GM12878 (cell line): Measurements from ENCODE around the gene ASXL2. TPM values are rescaled to one million over a fixed set of nuclear protein-coding genes. Genes with fewer than 3 reads are reported as not detected.

Source experiments
- ATAC-seq: fragments of 200-7000 bp; cut with Tn5 transposase; 3 replicates; pipeline ENCODE4 v1.9.1; 2020; ENCODE audit warnings: mild to moderate bottlenecking, moderate library complexity
- BruUV-seq: library from RNA; stranded (reverse); fragments of 400-500 nt; replicated peaks from 2 replicates; lab custom pipeline; 2021; lab: Mats Ljungman, UMichigan
- CTCF ChIA-PET: fragments of 300-600 bp; sonication (Branson Sonifier 250); formaldehyde crosslinking; extraction: SDS; loops from one replicate; lab custom pipeline; 2021; ENCODE audit warnings: inconsistent platforms; lab: Yijun Ruan, JAX
- POLR2A ChIA-PET: fragments of 350-600 bp; formaldehyde crosslinking; extraction: SDS; loops from one replicate; lab custom pipeline; 2021; ENCODE audit warnings: inconsistent platforms; lab: Charles Lee
- RAD21 ChIA-PET: fragments of 300-600 bp; sonication (Branson Sonifier 250); formaldehyde crosslinking; loops from one replicate; lab custom pipeline; 2023; ENCODE audit warnings: antibody characterized with exemption; ENCODE audit not compliant: unreplicated experiment; lab: Charles Lee
- SMC1A ChIA-PET: fragments of 300-600 bp; sonication (Branson Sonifier 250); formaldehyde crosslinking; loops from one replicate; lab custom pipeline; 2023; ENCODE audit not compliant: unreplicated experiment, uncharacterized antibody; lab: Charles Lee
- DNase-seq: peaks from one replicate; pipeline ENCODE4 v3.0.0-alpha.2; 2011; ENCODE audit warnings: low read depth, low spot score
- FAIRE-seq: peaks from 3 replicates; lab custom pipeline; 2011; peaks lifted over from hg19 to GRCh38; lab: Jason Lieb, UNC
- H2AFZ ChIP-seq: 2 replicates; pipeline ENCODE4 v1.6.0; 2011; ENCODE audit warnings: low read depth, low read length, control low read depth; ENCODE audit not compliant: control insufficient read depth
- H3K27ac ChIP-seq: 2 replicates; pipeline ENCODE4 v1.5.1; 2011; ENCODE audit warnings: control low read depth; ENCODE audit not compliant: control insufficient read depth, insufficient read depth
- H3K27me3 ChIP-seq, 2 experiments: replicated peaks in 1 of 2; 2 replicates each; pipeline versions ENCODE4 v1.6.0 to v1.6.1; 2011; ENCODE audit warnings: low read length in 1 of 2; ENCODE audit not compliant: control insufficient read depth in 2 of 2, insufficient read depth in 2 of 2
- H3K36me3 ChIP-seq, 2 experiments: 2 replicates each; pipeline ENCODE4 v1.5.1; 2011; ENCODE audit warnings: low read length in 1 of 2; ENCODE audit not compliant: control insufficient read depth in 2 of 2, insufficient read depth in 2 of 2
- H3K4me1 ChIP-seq: 2 replicates; pipeline ENCODE4 v1.6.1; 2011; ENCODE audit warnings: mild to moderate bottlenecking, low read length, moderate library complexity, mixed read lengths; ENCODE audit not compliant: control insufficient read depth, insufficient read depth
- H3K4me2 ChIP-seq: 2 replicates; pipeline ENCODE4 v1.6.0; 2011; ENCODE audit warnings: control low read depth; ENCODE audit not compliant: control insufficient read depth, insufficient read depth
- H3K4me3 ChIP-seq: fragments of 200-600 bp; sonication (generic); 2 replicates; pipeline ENCODE4 v1.5.1; 2016
- H3K79me2 ChIP-seq: 2 replicates; pipeline ENCODE4 v1.6.0; 2011; ENCODE audit warnings: low read length; ENCODE audit not compliant: control insufficient read depth, insufficient read depth
- H3K9ac ChIP-seq: 2 replicates; pipeline ENCODE4 v1.8.0; 2011; ENCODE audit warnings: low read length, control low read depth, mixed read lengths; ENCODE audit not compliant: control insufficient read depth, insufficient read depth
- H3K9me3 ChIP-seq: replicated peaks from 3 replicates; pipeline ENCODE4 v1.5.1; 2011; ENCODE audit warnings: mild to moderate bottlenecking, low read length; ENCODE audit not compliant: control insufficient read depth, insufficient read depth
- H4K20me1 ChIP-seq: 2 replicates; pipeline ENCODE4 v1.6.0; 2011; ENCODE audit not compliant: control insufficient read depth, insufficient read depth
- CBX5 ChIP-seq: sonication (generic); IDR thresholded peaks from 2 replicates; pipeline ENCODE4 v1.6.1; 2016; ENCODE audit warnings: low read depth, moderate library complexity, mild to moderate bottlenecking, inconsistent platforms
- FOXM1 ChIP-seq: IDR thresholded peaks from 2 replicates; pipeline ENCODE4 v1.6.1; 2012; ENCODE audit warnings: low read depth, mild to moderate bottlenecking, inconsistent platforms, low read length, moderate library complexity
- GABPA ChIP-seq: IDR thresholded peaks from 2 replicates; pipeline ENCODE4 v1.6.1; 2014; ENCODE audit warnings: antibody characterized with exemption, low read depth, mild to moderate bottlenecking, inconsistent platforms
- HDAC2 ChIP-seq: fragments of 200-600 bp; sonication (generic); IDR thresholded peaks from 2 replicates; pipeline ENCODE4 v1.6.1; 2017
- HDAC6 ChIP-seq: fragments of 200-600 bp; sonication (generic); IDR thresholded peaks from one replicate; pipeline ENCODE4 v1.8.0; 2017; ENCODE audit warnings: antibody characterized with exemption; ENCODE audit not compliant: unreplicated experiment
- HDGF ChIP-seq: fragments of 450-650 bp; IDR thresholded peaks from 2 replicates; pipeline ENCODE4 v1.6.1; 2016; ENCODE audit warnings: antibody characterized with exemption
- LARP7 ChIP-seq: fragments of 450-650 bp; IDR thresholded peaks from 2 replicates; pipeline ENCODE4 v1.6.1; 2017; ENCODE audit warnings: mild to moderate bottlenecking
- NFIC ChIP-seq: IDR thresholded peaks from 2 replicates; pipeline ENCODE4 v1.6.1; 2012; ENCODE audit warnings: low read depth, mild to moderate bottlenecking, inconsistent platforms, low read length, moderate library complexity
- RAD51 ChIP-seq: fragments of 450-650 bp; IDR thresholded peaks from 2 replicates; pipeline ENCODE4 v1.6.1; 2016; ENCODE audit warnings: moderate library complexity, mild to moderate bottlenecking, inconsistent platforms
- SMAD1 ChIP-seq: fragments of 450-650 bp; IDR thresholded peaks from 2 replicates; pipeline ENCODE4 v1.6.1; 2018; ENCODE audit warnings: mild to moderate bottlenecking, low read depth; ENCODE audit not compliant: partially characterized antibody
- ZNF207 ChIP-seq: fragments of 450-650 bp; IDR thresholded peaks from 2 replicates; pipeline ENCODE4 v1.6.1; 2014; ENCODE audit warnings: antibody characterized with exemption, mild to moderate bottlenecking, borderline replicate concordance
- ZNF24 ChIP-seq: fragments of 450-650 bp; IDR thresholded peaks from 2 replicates; pipeline ENCODE4 v1.6.1; 2017; ENCODE audit warnings: antibody characterized with exemption, mild to moderate bottlenecking
- ZNF274 ChIP-seq: IDR thresholded peaks from one replicate; pipeline ENCODE4 v1.8.0; 2011; ENCODE audit not compliant: insufficient read length, insufficient read depth
- ZZZ3 ChIP-seq: IDR thresholded peaks from 2 replicates; pipeline ENCODE4 v1.6.1; 2011; ENCODE audit warnings: low read depth; ENCODE audit not compliant: control insufficient read depth, insufficient read length
- WGBS: methylation state at CpG from one replicate; pipeline ENCODE4 v1.1.6; 2016; ENCODE audit warnings: low lambda C conversion rate; ENCODE audit not compliant: insufficient replicate concordance, insufficient coverage; ENCODE audit errors: missing lambda C conversion rate; 5-methylcytosine and 5-hydroxymethylcytosine counted together
- in situ Hi-C: fragments of 300-500 bp; cut with MboI; formaldehyde crosslinking; loops from 9 replicates; pipeline ENCODE4 v1.14.3; 2018; ENCODE audit warnings: mixed read lengths
- intact Hi-C: fragments of 100-400 bp; cut with micrococcal nuclease; formaldehyde crosslinking; loops from one replicate; pipeline ENCODE4 v1.14.2; 2022; ENCODE audit not compliant: unreplicated experiment
- polyA plus RNA-seq, 11 experiments: library from polyadenylated mRNA; depleted of rRNA in 4 of 11; unstranded in 6 of 11; stranded (reverse) in 5 of 11; fragments of >200 nt; fragmentation: Nextera tagmentation in 4 of 11; fragmentation: Illumina TruSeq in 1 of 11; extraction: Ambion mirVana in 4 of 11; extraction: Trizol in 1 of 11; gene quantifications; 1 replicate in 1 of 11; 2 replicates in 10 of 11; pipeline versions ENCODE4 v1.2.1 to v1.2.3, GENCODE V29; 2011 to 2016; ENCODE audit warnings: inconsistent platforms in 2 of 11, missing spikeins in 2 of 11, low read depth in 1 of 11
- total RNA-seq, 4 experiments: library from RNA; depleted of rRNA in 3 of 4; stranded (reverse); fragments of >200 nt in 3 of 4; fragmentation: Illumina TruSeq in 1 of 4; extraction: Trizol in 1 of 4; gene quantifications; 2 replicates each; pipeline versions ENCODE4 v1.2.1 to v1.2.3, GENCODE V29; 2013 to 2021
- TF ChIP-seq, protein P1 (sequence below): fragments of 450-650 bp; IDR thresholded peaks from 2 replicates; pipeline ENCODE4 v1.6.1; 2016; ENCODE audit warnings: mild to moderate bottlenecking
- TF ChIP-seq, protein P2 (sequence below): fragments of 450-650 bp; conservative IDR thresholded peaks from 2 replicates; pipeline ENCODE4 v1.6.1; 2017; ENCODE audit warnings: mild to moderate bottlenecking, moderate library complexity

Gene ASXL2
- total and polyA plus RNA-seq, 10 of the 15 experiments (the other 5 are each of a cell fraction or from before 2014, with no cell fraction given), result 1.3 to 17.7 (median 5.5) TPM

DNA sequence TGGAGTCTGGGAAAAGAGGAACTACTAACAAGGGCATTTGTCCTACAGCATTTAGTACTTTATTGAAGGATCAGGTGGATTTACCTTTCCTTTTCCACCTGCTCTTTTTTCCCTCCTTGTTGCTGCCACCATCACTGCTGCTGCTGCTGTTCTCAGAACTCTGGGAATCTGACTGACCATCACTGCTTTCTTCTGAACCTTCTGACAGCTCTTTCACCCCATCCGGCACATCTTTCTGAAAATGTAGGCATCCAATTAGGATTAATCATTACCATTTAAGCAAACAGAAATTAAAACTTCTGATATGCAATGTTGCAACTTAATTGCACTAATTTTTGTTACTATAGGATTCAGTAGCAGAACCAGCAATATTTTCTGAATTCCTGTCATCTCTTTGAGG lies 79.0 kb downstream of the ASXL2 start:
- no peaks in the 10 kb centered on the region for H4K20me1 ChIP-seq
- ChIA-PET POLR2A (no interaction called here), SMC1A (interaction anchor here (1.0 to 1.8 kb wide), 5 partner anchors 10 to 54 kb away, joined by 3 to 8 read pairs (median 3); no protein-coding TSS in a partner anchor), CTCF (interaction anchor here (1.2 kb wide), 1 partner anchor 32 kb away, joined by 3 read pairs; no protein-coding TSS in a partner anchor), RAD21 (no interaction called here)
- H3K9me3 ChIP-seq, result no peaks in the 10 kb centered on the region
- H3K79me2 ChIP-seq, result no peaks in the 10 kb centered on the region
- H3K36me3 ChIP-seq, result peaks cover 4 to 7% of the 10 kb centered on the region in 2 experiments
- intact Hi-C loops (loop anchor here (10.0 kb wide), 1 partner anchor 194 kb away; no protein-coding TSS in a partner anchor), in situ Hi-C loops (no loop called here)
- no peak for DNase-seq
- 94% methylated on average over 1 of the region's 1 CpG for WGBS
- no peak overlapping the region for H2AFZ ChIP-seq
- H3K4me3 ChIP-seq, result no peak overlapping the region
- no peak overlapping the region for H3K9ac ChIP-seq
- no peak for FAIRE-seq
- no peak for TF ChIP-seq HDGF
- no peak for TF ChIP-seq ZNF274
- no peak for TF ChIP-seq CBX5
- TF ChIP-seq SMAD1, result no peak
- TF ChIP-seq, protein P1, sequence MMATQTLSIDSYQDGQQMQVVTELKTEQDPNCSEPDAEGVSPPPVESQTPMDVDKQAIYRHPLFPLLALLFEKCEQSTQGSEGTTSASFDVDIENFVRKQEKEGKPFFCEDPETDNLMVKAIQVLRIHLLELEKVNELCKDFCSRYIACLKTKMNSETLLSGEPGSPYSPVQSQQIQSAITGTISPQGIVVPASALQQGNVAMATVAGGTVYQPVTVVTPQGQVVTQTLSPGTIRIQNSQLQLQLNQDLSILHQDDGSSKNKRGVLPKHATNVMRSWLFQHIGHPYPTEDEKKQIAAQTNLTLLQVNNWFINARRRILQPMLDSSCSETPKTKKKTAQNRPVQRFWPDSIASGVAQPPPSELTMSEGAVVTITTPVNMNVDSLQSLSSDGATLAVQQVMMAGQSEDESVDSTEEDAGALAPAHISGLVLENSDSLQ, result no peak
- TF ChIP-seq HDAC2, result no peak
- TF ChIP-seq ZNF24, result no peak
- TF ChIP-seq ZNF207, result no peak
- TF ChIP-seq ZZZ3, result no peak
- no peak for TF ChIP-seq HDAC6
- TF ChIP-seq FOXM1, result no peak
- no peak for TF ChIP-seq RAD51
- no peak for TF ChIP-seq GABPA
- TF ChIP-seq, protein P2, sequence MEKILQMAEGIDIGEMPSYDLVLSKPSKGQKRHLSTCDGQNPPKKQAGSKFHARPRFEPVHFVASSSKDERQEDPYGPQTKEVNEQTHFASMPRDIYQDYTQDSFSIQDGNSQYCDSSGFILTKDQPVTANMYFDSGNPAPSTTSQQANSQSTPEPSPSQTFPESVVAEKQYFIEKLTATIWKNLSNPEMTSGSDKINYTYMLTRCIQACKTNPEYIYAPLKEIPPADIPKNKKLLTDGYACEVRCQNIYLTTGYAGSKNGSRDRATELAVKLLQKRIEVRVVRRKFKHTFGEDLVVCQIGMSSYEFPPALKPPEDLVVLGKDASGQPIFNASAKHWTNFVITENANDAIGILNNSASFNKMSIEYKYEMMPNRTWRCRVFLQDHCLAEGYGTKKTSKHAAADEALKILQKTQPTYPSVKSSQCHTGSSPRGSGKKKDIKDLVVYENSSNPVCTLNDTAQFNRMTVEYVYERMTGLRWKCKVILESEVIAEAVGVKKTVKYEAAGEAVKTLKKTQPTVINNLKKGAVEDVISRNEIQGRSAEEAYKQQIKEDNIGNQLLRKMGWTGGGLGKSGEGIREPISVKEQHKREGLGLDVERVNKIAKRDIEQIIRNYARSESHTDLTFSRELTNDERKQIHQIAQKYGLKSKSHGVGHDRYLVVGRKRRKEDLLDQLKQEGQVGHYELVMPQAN, result no peak
- TF ChIP-seq NFIC, result no peak
- no peak for TF ChIP-seq LARP7
- no peak overlapping the region for H3K27ac ChIP-seq
- no TSS peak for BruUV-seq
- no peak for ATAC-seq
- H3K4me2 ChIP-seq, result no peak overlapping the region
- no peaks in the 10 kb centered on the region for H3K27me3 ChIP-seq
- no peaks in the 10 kb centered on the region; the same call in 1 of the 2 replicates for H3K4me1 ChIP-seq
